GM19438 (cell line): Measurements from ENCODE around the gene KISS1.
"Not testable (repeated sequence)": the region's sequence is repeated elsewhere in the genome, so short reads cannot be mapped to it uniquely, and the experiment has no call there.

ENCODE experiments used
- ATAC-seq: cut with Tn5 transposase; IDR thresholded peaks from one replicate; pipeline ENCODE4 v1.9.1; 2021; ENCODE audit warnings: low read depth; ENCODE audit not compliant: unreplicated experiment

Gene KISS1

GRCh38 chr1:204196068-204196795, at the start of gene KISS1:
KISS1 (minus strand) TSS chr1:204196491; CDS start chr1:204192876, 3,615 bp downstream.
- no peak for ATAC-seq

- ATAC-seq, result no peak
Observed at GRCh38 chr1:204242920-204243319, 46.6 kb upstream of the KISS1 start.

GRCh38 chr1:204241914-204242313, 45.6 kb upstream of the KISS1 start:
- no peak for ATAC-seq

GRCh38 chr1:204241050-204241449, 44.8 kb upstream of the KISS1 start:
- ATAC-seq, result no peak

GRCh38 chr1:204240233-204240632, 43.9 kb upstream of the KISS1 start:
- no peak for ATAC-seq

- ATAC-seq, result not testable (repeated sequence)
Observed at GRCh38 chr1:204239401-204239800, 43.1 kb upstream of the KISS1 start.

- not testable (repeated sequence) for ATAC-seq
Observed at GRCh38 chr1:204238520-204238919, 42.2 kb upstream of the KISS1 start.

GRCh38 chr1:204237515-204237914, 41.2 kb upstream of the KISS1 start:
- not testable (repeated sequence) for ATAC-seq

GRCh38 chr1:204232526-204232925, 36.2 kb upstream of the KISS1 start:
- no peak for ATAC-seq

- no peak for ATAC-seq
Observed at GRCh38 chr1:204230211-204230610, 33.9 kb upstream of the KISS1 start.

GRCh38 chr1:204228896-204229295, 32.6 kb upstream of the KISS1 start:
- no peak for ATAC-seq

GRCh38 chr1:204227996-204228785, 31.9 kb upstream of the KISS1 start:
- no peak for ATAC-seq

- no peak for ATAC-seq
Observed at GRCh38 chr1:204227351-204227750, 31.1 kb upstream of the KISS1 start.

- ATAC-seq, result no peak
Observed at GRCh38 chr1:204225841-204226735, 29.8 kb upstream of the KISS1 start.

- ATAC-seq, result no peak
Observed at GRCh38 chr1:204224655-204225054, 28.4 kb upstream of the KISS1 start.

GRCh38 chr1:204223129-204223860, 27.0 kb upstream of the KISS1 start:
- ATAC-seq, result no peak

GRCh38 chr1:204222764-204223055, 26.4 kb upstream of the KISS1 start:
- ATAC-seq, result no peak

- ATAC-seq, result no peak
Observed at GRCh38 chr1:204222006-204222763, 25.9 kb upstream of the KISS1 start.

GRCh38 chr1:204221271-204221670, 25.0 kb upstream of the KISS1 start:
- ATAC-seq, result no peak
